ENCODE data around the gene SCCPDH. TPM values are rescaled to one million over a fixed set of nuclear protein-coding genes. Genes with fewer than 3 reads are reported as not detected.

The SCCPDH gene
- total and polyA plus RNA-seq, 2 of the 13 experiments (the other 11 are each of a cell fraction or from before 2014, with no cell fraction given) = 36.7 to 62.3 TPM

DNA sequence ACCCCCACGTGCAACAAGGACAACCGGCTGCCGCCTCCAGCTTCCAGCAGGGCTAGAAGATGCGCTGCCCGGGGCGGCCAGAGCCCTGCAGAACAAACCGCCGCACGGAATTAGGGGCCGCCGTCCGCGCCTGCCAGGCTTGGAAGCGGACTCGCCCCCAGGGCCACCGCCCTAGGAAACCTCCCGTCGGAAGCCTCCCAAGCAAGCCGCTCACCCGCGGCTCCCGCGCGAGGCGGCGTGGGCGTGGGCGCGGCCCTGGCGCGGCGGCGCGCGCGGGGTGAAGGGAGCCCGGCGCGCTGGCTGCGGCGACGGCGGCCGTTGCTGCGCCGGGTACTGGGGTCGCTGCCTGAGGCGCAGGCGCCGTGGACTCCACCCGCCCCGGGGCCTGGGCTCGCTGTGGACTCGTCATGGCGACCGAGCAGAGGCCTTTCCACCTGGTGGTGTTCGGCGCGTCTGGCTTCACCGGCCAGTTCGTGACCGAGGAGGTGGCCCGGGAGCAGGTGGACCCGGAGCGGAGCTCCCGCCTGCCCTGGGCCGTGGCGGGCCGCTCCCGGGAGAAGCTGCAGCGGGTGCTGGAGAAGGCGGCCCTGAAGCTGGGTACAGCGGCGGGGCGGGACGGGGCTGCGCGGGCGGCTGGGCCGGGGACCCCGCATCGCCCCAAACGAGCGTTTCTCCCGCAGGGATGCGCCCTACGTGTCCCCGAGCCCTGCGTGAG is at the start of gene SCCPDH (continued):
- TF ChIP-seq RNF2 (conservative IDR thresholded peaks at IDR 0.05; ENCODE audit: low read depth) (no peak), NPAS2 (CRISPR knock-in tag; IDR thresholded peaks at IDR 0.05; ENCODE audit: borderline replicate concordance) (no peak), ATF1 (CRISPR knock-in tag; IDR thresholded peaks at IDR 0.05) (no peak), MAF1 (CRISPR knock-in tag; IDR thresholded peaks at IDR 0.05; ENCODE audit: borderline replicate concordance) (0 out of 2 replicates have a peak, but pooled peaks have one; percentile 12), ZFP82 (CRISPR knock-in tag; IDR thresholded peaks at IDR 0.05; ENCODE audit: borderline replicate concordance) (no peak), ZNF777 (CRISPR knock-in tag; IDR thresholded peaks at IDR 0.05) (peak; percentile 84), HOXA7 (CRISPR knock-in tag; IDR thresholded peaks at IDR 0.05) (no peak), ZNF468 (CRISPR knock-in tag; IDR thresholded peaks at IDR 0.05) (no peak)
- TF ChIP-seq, protein P1, sequence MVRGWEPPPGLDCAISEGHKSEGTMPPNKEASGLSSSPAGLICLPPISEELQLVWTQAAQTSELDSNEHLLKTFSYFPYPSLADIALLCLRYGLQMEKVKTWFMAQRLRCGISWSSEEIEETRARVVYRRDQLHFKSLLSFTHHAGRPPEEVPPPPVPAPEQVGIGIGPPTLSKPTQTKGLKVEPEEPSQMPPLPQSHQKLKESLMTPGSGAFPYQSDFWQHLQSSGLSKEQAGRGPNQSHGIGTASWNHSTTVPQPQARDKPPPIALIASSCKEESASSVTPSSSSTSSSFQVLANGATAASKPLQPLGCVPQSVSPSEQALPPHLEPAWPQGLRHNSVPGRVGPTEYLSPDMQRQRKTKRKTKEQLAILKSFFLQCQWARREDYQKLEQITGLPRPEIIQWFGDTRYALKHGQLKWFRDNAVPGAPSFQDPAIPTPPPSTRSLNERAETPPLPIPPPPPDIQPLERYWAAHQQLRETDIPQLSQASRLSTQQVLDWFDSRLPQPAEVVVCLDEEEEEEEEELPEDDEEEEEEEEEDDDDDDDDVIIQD (CRISPR knock-in tag; IDR thresholded peaks at IDR 0.05; ENCODE audit: low read depth) = no peak
- TF ChIP-seq, protein P2, sequence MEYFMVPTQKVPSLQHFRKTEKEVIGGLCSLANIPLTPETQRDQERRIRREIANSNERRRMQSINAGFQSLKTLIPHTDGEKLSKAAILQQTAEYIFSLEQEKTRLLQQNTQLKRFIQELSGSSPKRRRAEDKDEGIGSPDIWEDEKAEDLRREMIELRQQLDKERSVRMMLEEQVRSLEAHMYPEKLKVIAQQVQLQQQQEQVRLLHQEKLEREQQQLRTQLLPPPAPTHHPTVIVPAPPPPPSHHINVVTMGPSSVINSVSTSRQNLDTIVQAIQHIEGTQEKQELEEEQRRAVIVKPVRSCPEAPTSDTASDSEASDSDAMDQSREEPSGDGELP (IDR thresholded peaks at IDR 0.05; ENCODE audit: borderline replicate concordance, low read depth) = no peak; the same call in 1 of the 2 replicates
- TF ChIP-seq, protein P3, sequence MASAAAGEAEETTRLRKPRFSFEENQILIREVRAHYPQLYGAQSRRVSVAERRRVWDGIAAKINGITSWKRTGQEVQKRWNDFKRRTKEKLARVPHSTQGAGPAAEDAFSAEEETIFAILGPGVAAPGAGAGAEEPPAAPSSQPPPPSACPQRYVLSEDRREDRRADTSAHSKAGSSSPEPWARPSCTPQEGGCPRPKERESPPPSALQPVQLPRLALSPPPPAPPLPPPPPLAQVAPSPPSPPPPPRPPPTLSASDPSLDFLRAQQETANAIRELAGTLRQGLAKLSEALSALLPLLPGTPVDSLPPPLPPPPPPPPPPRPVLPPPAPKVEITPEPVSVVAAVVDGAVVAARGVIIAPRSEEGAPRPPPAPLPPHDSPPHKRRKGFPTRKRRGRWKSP (CRISPR knock-in tag; IDR thresholded peaks at IDR 0.05) = peak; percentile 73; the same call in 1 of the 2 replicates
- TF ChIP-seq, protein P4, sequence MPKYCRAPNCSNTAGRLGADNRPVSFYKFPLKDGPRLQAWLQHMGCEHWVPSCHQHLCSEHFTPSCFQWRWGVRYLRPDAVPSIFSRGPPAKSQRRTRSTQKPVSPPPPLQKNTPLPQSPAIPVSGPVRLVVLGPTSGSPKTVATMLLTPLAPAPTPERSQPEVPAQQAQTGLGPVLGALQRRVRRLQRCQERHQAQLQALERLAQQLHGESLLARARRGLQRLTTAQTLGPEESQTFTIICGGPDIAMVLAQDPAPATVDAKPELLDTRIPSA (CRISPR knock-in tag; IDR thresholded peaks at IDR 0.05; ENCODE audit: borderline replicate concordance) = no peak
- TF ChIP-seq, protein P5, sequence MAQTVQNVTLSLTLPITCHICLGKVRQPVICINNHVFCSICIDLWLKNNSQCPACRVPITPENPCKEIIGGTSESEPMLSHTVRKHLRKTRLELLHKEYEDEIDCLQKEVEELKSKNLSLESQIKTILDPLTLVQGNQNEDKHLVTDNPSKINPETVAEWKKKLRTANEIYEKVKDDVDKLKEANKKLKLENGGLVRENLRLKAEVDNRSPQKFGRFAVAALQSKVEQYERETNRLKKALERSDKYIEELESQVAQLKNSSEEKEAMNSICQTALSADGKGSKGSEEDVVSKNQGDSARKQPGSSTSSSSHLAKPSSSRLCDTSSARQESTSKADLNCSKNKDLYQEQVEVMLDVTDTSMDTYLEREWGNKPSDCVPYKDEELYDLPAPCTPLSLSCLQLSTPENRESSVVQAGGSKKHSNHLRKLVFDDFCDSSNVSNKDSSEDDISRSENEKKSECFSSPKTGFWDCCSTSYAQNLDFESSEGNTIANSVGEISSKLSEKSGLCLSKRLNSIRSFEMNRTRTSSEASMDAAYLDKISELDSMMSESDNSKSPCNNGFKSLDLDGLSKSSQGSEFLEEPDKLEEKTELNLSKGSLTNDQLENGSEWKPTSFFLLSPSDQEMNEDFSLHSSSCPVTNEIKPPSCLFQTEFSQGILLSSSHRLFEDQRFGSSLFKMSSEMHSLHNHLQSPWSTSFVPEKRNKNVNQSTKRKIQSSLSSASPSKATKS (CRISPR knock-in tag; IDR thresholded peaks at IDR 0.05) = no peak; the same call in 1 of the 2 replicates

Data from HepG2 (cell line).